Gastrocnemius medialis (tissue), 4 donors: ENCODE measurements around the gene DVL1. TPM values are rescaled to one million over a fixed set of nuclear protein-coding genes. Genes with fewer than 3 reads are reported as not detected.

Source experiments
- ATAC-seq, 2 donors: fragments of 150-250 bp; one replicate each; pipeline ENCODE4 v1.9.1; 2016
- DNase-seq, 2 donors: peaks; one replicate each; pipeline ENCODE4 v3.0.0-alpha.2; 2019
- H3K27ac ChIP-seq, 4 donors: fragments of 200-600 bp; sonication (generic); 1 replicate in 1 of 4; 2 replicates in 3 of 4; pipeline ENCODE4 v1.5.1; 2016 to 2018; ENCODE audit warnings: mild to moderate bottlenecking in 2 of 4, moderate library complexity in 1 of 4
- H3K27me3 ChIP-seq, 3 donors: fragments of 200-600 bp; sonication (generic) in 2 of 3; 1 replicate in 1 of 3; 2 replicates in 2 of 3; pipeline versions ENCODE4 v1.5.1 to v1.6.0; 2016 to 2019; ENCODE audit warnings: mild to moderate bottlenecking in 1 of 3, moderate library complexity in 1 of 3
- H3K36me3 ChIP-seq, 2 donors: fragments of 200-600 bp; sonication (generic) in 1 of 2; one replicate each; pipeline ENCODE4 v1.5.1; 2017 to 2018
- H3K4me1 ChIP-seq, 2 donors: fragments of 200-600 bp; sonication (generic) in 1 of 2; one replicate each; pipeline ENCODE4 v1.5.1; 2016 to 2017; ENCODE audit warnings: mild to moderate bottlenecking in 2 of 2
- H3K4me3 ChIP-seq, 4 donors: fragments of 200-600 bp; sonication (generic) in 3 of 4; 1 replicate in 1 of 4; 2 replicates in 3 of 4; pipeline ENCODE4 v1.5.1; 2016 to 2019; ENCODE audit warnings: mild to moderate bottlenecking in 2 of 4
- H3K9me3 ChIP-seq, 3 donors: fragments of 200-600 bp; sonication (generic) in 2 of 3; 1 replicate in 1 of 3; 2 replicates in 2 of 3; pipeline ENCODE4 v1.5.1; 2016 to 2019
- CTCF ChIP-seq, 5 experiments: fragments of 450-650 bp in 3 of 5; fragments of 200-600 bp in 2 of 5; sonication (generic) in 2 of 5; IDR thresholded peaks in 4 of 5; conservative IDR thresholded peaks in 1 of 5; 1 replicate in 4 of 5; 2 replicates in 1 of 5; pipeline ENCODE4 v1.5.1; 2016 to 2019; ENCODE audit warnings: antibody characterized with exemption in 5 of 5, mild to moderate bottlenecking in 3 of 5, moderate library complexity in 3 of 5
- POLR2A ChIP-seq, 2 donors: fragments of 450-650 bp; IDR thresholded peaks; one replicate each; pipeline ENCODE4 v1.6.1; 2017; ENCODE audit warnings: antibody characterized with exemption in 2 of 2, mild to moderate bottlenecking in 2 of 2, moderate library complexity in 2 of 2
- in situ Hi-C, 4 donors: fragments of 200-750 bp; cut with MboI; loops; one replicate each; pipeline versions ENCODE4 v1.15.0 to v1.8.0; 2017; ENCODE audit warnings: low sequenced_read_pairs in 4 of 4
- intact Hi-C: fragments of 100-400 bp; cut with DNase I; formaldehyde crosslinking; loops from one replicate; pipeline ENCODE4 v1.15.1; 2023; ENCODE audit warnings: low total_unique reads
- total RNA-seq, 4 donors: library from RNA; depleted of rRNA; stranded (reverse); fragments of >200 nt; gene quantifications; one replicate each; pipeline versions ENCODE4 v1.1.0 to v1.2.3, GENCODE V29; 2016

Gene DVL1
- total RNA-seq, 4 donors from 2014 or later = 196 to 311 (median 258) TPM

- ATAC-seq = no peak
- Histone ChIP-seq H3K36me3 (peaks cover 0 to 53% of the 10 kb centered on the region in 2 donors), H3K9me3 (no peaks in the 10 kb centered on the region), H3K27ac (no peak overlapping the region), H3K4me1 (peaks cover 8 to 13% of the 10 kb centered on the region in 2 donors), H3K27me3 (no peaks in the 10 kb centered on the region), H3K4me3 (no peak overlapping the region)
- in situ Hi-C loops = no loop called here
- DNase-seq = no peak
- TF ChIP-seq POLR2A (IDR thresholded peaks at IDR 0.05) (no peak), CTCF (IDR thresholded peaks at IDR 0.05 in 4 of 5, conservative IDR thresholded peaks at IDR 0.05 in 1 of 5) (no peak)
- intact Hi-C loops = no loop called here
These were observed 12.8 kb downstream of the DVL1 start for GRCh38 chr1:1336446-1336845.

GRCh38 chr1:1335792-1336248 is 13.4 kb downstream of the DVL1 start:
- no peak for ATAC-seq
- peaks cover 0 to 47% of the 10 kb centered on the region in 2 donors for H3K36me3 ChIP-seq
- in situ Hi-C loops = no loop called here
- DNase-seq = no peak
- no peak overlapping the region for H3K4me3 ChIP-seq
- H3K4me1 ChIP-seq = peaks cover 13 to 19% of the 10 kb centered on the region in 2 donors
- H3K27ac ChIP-seq = no peak overlapping the region
- H3K27me3 ChIP-seq = no peaks in the 10 kb centered on the region
- H3K9me3 ChIP-seq = no peaks in the 10 kb centered on the region
- TF ChIP-seq POLR2A (IDR thresholded peaks at IDR 0.05) = no peak
- no peak for TF ChIP-seq CTCF (IDR thresholded peaks at IDR 0.05 in 4 of 5, conservative IDR thresholded peaks at IDR 0.05 in 1 of 5)
- intact Hi-C loops = no loop called here

GRCh38 chr1:1335283-1335682 is 13.9 kb downstream of the DVL1 start:
- peaks cover 0 to 43% of the 10 kb centered on the region in 2 donors for H3K36me3 ChIP-seq
- H3K4me3 ChIP-seq = no peak overlapping the region
- intact Hi-C loops (no loop called here), in situ Hi-C loops (no loop called here)
- H3K4me1 ChIP-seq = peaks cover 19 to 25% of the 10 kb centered on the region in 2 donors
- DNase-seq (no peak), ATAC-seq (no peak)
- H3K9me3 ChIP-seq = no peaks in the 10 kb centered on the region
- TF ChIP-seq POLR2A (IDR thresholded peaks at IDR 0.05) = no peak
- no peak for TF ChIP-seq CTCF (IDR thresholded peaks at IDR 0.05 in 4 of 5, conservative IDR thresholded peaks at IDR 0.05 in 1 of 5)
- no peaks in the 10 kb centered on the region for H3K27me3 ChIP-seq
- H3K27ac ChIP-seq = no peak overlapping the region

- no peaks in the 10 kb centered on the region for H3K9me3 ChIP-seq
- H3K27ac ChIP-seq = no peak overlapping the region
- H3K4me3 ChIP-seq = no peak overlapping the region
- DNase-seq (no peak), ATAC-seq (no peak)
- H3K36me3 ChIP-seq = peaks cover 0 to 38% of the 10 kb centered on the region in 2 donors
- intact Hi-C loops = no loop called here
- in situ Hi-C loops = no loop called here
- H3K4me1 ChIP-seq = peaks cover 21 to 27% of the 10 kb centered on the region in 2 donors
- TF ChIP-seq CTCF (IDR thresholded peaks at IDR 0.05 in 4 of 5, conservative IDR thresholded peaks at IDR 0.05 in 1 of 5) (no peak), POLR2A (IDR thresholded peaks at IDR 0.05) (no peak)
- H3K27me3 ChIP-seq = no peaks in the 10 kb centered on the region
These were observed 14.4 kb downstream of the DVL1 start for GRCh38 chr1:1334835-1335234.
